Activated CD8-positive, alpha-beta T cell treated with anti-CD3 and anti-CD28 coated beads, Interleukin-2, amount 10 ng/mL, durations not matched to agents 7 days and 5 days (primary cell): Measurements from ENCODE around the gene TM7SF2. TPM values are rescaled to one million over a fixed set of nuclear protein-coding genes. Genes with fewer than 3 reads are reported as not detected.
A peak's percentile ranks its signal among the peaks of the same experiment; 100 is the strongest.
"Not testable (repeated sequence)": the region's sequence is repeated elsewhere in the genome, so short reads cannot be mapped to it uniquely, and the experiment has no call there.

Experiments
- ATAC-seq: fragments of 150-1000 bp; cut with Tn5 transposase; one replicate; pipeline ENCODE4 v1.10.0; 2021; ENCODE audit warnings: moderate library complexity
- CTCF ChIA-PET: fragments of 350-600 bp; sonication (Branson Sonifier 250); formaldehyde crosslinking; loops from one replicate; lab custom pipeline; 2021; ENCODE audit warnings: antibody characterized with exemption; lab: Charles Lee
- POLR2A ChIA-PET: fragments of 350-600 bp; sonication (Branson Sonifier 250); formaldehyde crosslinking; loops from one replicate; lab custom pipeline; 2021; ENCODE audit warnings: antibody characterized with exemption; lab: Charles Lee
- DNase-seq: peaks from one replicate; pipeline ENCODE4 v3.0.0-alpha.2; 2020
- H3K27ac Mint-ChIP-seq: one replicate; pipeline ENCODE4 v1.8.0; 2021; ENCODE audit warnings: mild to moderate bottlenecking, mixed read lengths
- H3K27me3 Mint-ChIP-seq: one replicate; pipeline ENCODE4 v1.8.0; 2021; ENCODE audit warnings: low read depth, mixed read lengths
- H3K36me3 Mint-ChIP-seq: one replicate; pipeline ENCODE4 v1.8.0; 2021; ENCODE audit warnings: low read depth, mixed read lengths
- H3K4me1 Mint-ChIP-seq: one replicate; pipeline ENCODE4 v1.8.0; 2021; ENCODE audit warnings: low read depth, mixed read lengths
- H3K4me3 Mint-ChIP-seq: one replicate; pipeline ENCODE4 v1.8.0; 2021; ENCODE audit warnings: mild to moderate bottlenecking, mixed read lengths
- H3K9me3 Mint-ChIP-seq: one replicate; pipeline ENCODE4 v1.8.0; 2022; ENCODE audit warnings: mixed read lengths; ENCODE audit not compliant: insufficient read depth
- total RNA-seq, 2 experiments: library from RNA; stranded (reverse); gene quantifications; one replicate each; pipeline ENCODE4 v1.2.3, GENCODE V29; 2021

TM7SF2 gene
- total RNA-seq, 2 experiments from 2014 or later = 25.3 to 26.1 TPM

DNA sequence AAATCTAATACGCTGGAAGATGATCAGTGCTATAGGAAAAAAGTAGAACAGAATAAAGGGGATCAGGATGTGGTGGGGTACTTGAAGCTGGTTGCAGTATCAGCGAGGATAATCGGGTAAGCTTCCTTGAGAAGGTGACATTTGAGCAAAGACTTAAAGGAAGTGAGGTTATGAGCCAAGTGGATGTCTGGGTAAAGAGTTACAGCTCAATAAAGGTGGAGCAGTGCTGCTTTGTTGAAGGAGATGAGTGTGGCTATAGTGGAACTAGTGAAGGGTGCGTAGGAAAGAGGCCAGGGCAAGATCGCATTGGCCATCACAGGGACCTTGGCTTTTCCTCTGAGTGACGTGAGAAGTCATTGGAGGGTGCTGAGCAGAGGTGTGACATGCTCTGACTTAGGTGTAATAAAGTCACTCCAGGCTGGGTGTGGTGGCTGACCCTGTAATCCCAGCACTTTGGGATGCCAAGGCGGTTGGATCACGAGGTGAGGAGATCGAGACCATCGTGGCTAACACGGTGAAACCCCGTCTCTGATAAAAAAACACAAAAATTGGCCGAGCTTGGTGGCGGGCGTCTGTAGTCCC is 24.9 kb downstream of the TM7SF2 start:
- peaks cover 5% of the 10 kb centered on the region for H3K27me3 Mint-ChIP-seq
- ChIA-PET POLR2A (interaction anchor here (0.6 to 2.3 kb wide), 5 partner anchors 12 to 76 kb away, joined by 3 to 31 read pairs (median 4); partner anchors contain the start of genes CAPN1, FAU and MRPL49), CTCF (interaction anchor here (1.0 to 2.8 kb wide), 8 partner anchors 11 to 193 kb away, joined by 4 to 19 read pairs (median 7); partner anchors contain the start of genes CAPN1, CDC42EP2, TM7SF2 and ZNHIT2)
- no peak overlapping the region for H3K27ac Mint-ChIP-seq
- ATAC-seq (no peak), DNase-seq (no peak)
- peaks cover 20% of the 10 kb centered on the region for H3K36me3 Mint-ChIP-seq
- peak overlapping the region; percentile 47 for H3K4me3 Mint-ChIP-seq
- H3K4me1 Mint-ChIP-seq = peaks cover 29% of the 10 kb centered on the region
- no peaks in the 10 kb centered on the region for H3K9me3 Mint-ChIP-seq

DNA sequence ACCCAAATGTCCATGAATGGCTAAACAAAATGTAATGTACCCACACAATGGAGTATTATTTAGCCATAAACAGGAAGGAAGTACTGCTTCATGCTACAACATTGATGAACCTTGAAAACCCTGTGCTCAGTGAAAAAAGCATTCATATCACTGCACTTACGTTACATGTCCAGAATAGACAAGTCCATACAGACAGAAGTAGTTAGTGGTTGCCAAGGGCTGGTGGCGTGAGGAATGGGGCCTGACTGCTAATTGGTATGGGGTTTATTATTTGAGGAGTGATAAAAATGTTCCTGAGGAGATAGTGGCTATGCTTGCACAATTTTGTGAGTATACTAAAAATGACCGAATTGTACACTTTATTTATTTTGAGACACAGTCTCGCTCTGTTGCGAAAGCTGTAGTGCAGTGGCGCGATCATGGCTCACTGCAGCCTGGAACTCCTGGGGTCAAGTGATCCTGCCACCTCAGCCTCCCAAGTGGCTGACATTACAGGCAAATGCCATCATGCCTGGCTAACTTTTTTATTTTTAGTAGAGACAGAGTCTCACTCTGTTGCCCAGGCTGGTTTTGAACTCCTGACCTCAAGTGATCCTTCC is 30.3 kb downstream of the TM7SF2 start:
- ChIA-PET POLR2A (no interaction called here), CTCF (no interaction called here)
- Mint-ChIP-seq H3K27ac (no peak overlapping the region), H3K4me3 (no peak overlapping the region), H3K4me1 (no peaks in the 10 kb centered on the region), H3K27me3 (peaks cover 19% of the 10 kb centered on the region), H3K9me3 (no peaks in the 10 kb centered on the region), H3K36me3 (no peaks in the 10 kb centered on the region)
- DNase-seq (no peak), ATAC-seq (no peak)

DNA sequence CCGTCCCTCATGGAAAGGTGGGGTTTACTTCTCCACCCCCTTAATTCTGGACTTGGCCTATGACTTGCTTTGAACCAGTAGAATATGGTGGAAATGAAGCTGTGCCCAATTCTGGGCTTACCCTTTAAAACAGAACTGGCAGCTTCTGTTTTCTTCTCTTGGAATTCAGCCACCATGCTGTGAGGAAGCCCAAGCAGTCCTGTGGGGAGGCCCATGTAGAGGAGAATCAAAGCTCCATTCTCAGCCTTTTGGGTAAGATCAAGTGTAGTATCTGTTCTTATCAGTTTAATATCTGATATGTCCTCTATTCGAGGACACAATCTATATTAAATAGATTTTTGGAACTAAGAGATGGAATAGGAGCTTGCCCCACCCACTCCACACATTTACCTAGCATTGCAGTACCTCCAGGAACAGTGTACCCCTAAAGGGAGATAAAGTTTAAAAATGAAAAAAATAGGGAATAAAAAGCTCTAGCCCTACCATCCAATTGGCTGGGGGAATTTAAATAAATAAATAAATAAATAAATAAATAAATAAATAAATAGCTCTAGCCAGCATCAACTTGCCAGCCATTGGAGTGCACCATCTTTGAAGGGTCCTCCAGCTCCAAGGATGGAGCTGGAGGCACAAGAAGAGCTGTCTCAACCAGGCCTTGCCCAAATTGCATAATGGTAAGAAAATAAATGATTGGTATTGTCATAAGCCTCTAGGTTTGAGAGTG is 35.8 kb downstream of the TM7SF2 start:
- ChIA-PET CTCF (interaction anchor here (1.3 to 1.7 kb wide), 2 partner anchors 12 to 182 kb away, joined by 5 read pairs; no protein-coding TSS in a partner anchor), POLR2A (interaction anchor here (0.9 to 2.0 kb wide), 3 partner anchors 10 to 24 kb away, joined by 3 to 6 read pairs (median 4); no protein-coding TSS in a partner anchor)
- H3K9me3 Mint-ChIP-seq = no peaks in the 10 kb centered on the region
- DNase-seq (no peak), ATAC-seq (no peak)
- H3K4me3 Mint-ChIP-seq = no peak overlapping the region
- peaks cover 9% of the 10 kb centered on the region for H3K4me1 Mint-ChIP-seq
- no peaks in the 10 kb centered on the region for H3K36me3 Mint-ChIP-seq
- peaks cover 27% of the 10 kb centered on the region for H3K27me3 Mint-ChIP-seq
- H3K27ac Mint-ChIP-seq = no peak overlapping the region

DNA sequence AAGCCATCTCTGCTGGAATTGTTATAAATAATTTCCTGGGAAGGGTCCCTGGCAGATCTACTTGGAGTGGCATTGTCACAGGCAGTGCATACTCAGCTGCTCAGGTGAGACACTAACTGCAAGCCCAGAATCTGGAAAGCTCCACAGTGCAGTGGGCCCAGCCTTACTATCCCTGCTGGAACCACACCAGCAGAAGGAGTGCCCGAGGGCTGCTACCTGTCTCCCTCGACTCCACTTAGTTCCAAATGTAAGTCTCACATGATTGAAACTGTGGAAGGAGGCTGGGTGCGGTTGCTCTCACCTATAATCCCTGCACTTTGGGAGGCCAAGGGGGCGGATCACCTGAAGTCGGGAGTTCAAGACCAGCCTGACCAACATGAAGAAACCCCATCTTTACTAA is 37.0 kb downstream of the TM7SF2 start:
- no peaks in the 10 kb centered on the region for H3K36me3 Mint-ChIP-seq
- ATAC-seq (no peak), DNase-seq (no peak)
- H3K27me3 Mint-ChIP-seq = peaks cover 31% of the 10 kb centered on the region
- no peak overlapping the region for H3K4me3 Mint-ChIP-seq
- H3K4me1 Mint-ChIP-seq = peaks cover 9% of the 10 kb centered on the region
- H3K9me3 Mint-ChIP-seq = no peaks in the 10 kb centered on the region
- no peak overlapping the region for H3K27ac Mint-ChIP-seq
- ChIA-PET POLR2A (interaction anchor here (1.5 to 2.0 kb wide), 2 partner anchors 13 to 23 kb away, joined by 4 to 6 read pairs; no protein-coding TSS in a partner anchor), CTCF (no interaction called here)

DNA sequence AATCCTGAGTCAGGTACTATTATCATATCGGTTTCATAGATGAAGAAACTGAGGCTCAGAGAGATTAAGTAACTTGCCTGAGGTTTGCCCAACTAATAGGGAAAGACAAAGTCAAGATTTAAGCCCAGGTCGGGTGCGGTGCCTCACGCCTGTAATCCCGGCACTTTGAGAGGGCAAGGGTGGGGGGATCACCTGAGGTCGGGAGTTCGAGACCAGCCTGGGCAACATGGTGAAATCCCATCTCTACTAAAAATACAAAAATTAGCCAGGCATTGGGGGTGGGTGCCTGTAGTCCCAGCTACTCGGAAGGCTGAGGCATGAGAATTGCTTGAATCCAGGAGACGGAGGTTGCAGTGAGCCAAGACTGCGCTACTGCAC is 38.4 kb downstream of the TM7SF2 start:
- H3K27me3 Mint-ChIP-seq = peaks cover 28% of the 10 kb centered on the region
- H3K4me1 Mint-ChIP-seq, H3K9me3 Mint-ChIP-seq, H3K36me3 Mint-ChIP-seq, H3K4me3 Mint-ChIP-seq, DNase-seq, H3K27ac Mint-ChIP-seq, CTCF ChIA-PET, POLR2A ChIA-PET, ATAC-seq: not testable (repeated sequence)

DNA sequence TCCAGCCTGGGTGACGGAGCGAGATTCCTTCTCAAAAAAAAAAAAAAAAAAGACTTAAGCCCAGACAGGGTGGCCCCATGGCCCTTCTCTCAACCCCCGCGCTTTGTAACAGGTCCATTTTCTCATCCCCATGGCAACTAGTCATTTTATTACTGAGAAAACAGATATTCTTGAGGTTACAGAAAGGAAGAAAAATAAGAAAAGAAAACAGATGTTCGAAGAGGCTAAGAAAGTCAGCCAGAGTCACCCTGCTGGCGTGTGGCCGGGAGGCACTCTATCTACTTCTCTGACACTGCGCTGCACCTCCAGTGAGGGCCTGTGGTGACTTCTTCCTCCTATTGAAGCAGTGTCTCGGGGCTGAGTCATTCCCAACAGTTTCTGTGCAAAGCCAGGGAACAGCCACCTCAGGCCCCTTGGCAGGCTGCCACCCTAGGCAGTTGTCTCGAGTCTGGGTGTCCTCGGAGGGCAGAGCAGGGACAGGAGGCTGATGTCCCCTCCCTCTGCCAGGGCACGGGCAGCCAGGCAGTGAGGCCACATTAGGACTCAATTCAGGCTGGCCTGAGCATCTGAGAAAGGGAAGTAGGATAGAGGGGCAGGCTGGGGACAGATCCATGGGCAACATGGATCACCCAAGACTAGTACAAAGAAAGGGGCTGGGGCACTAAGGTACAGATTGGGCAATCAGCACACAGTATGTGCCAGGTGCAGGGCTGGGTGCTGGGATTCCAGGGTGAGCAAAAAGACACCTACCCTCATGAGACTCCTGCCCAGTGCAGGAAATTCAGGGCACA is 39.0 kb downstream of the TM7SF2 start:
- Mint-ChIP-seq H3K4me1 (peaks cover 9% of the 10 kb centered on the region), H3K9me3 (no peaks in the 10 kb centered on the region), H3K4me3 (no peak overlapping the region), H3K27ac (no peak overlapping the region), H3K36me3 (no peaks in the 10 kb centered on the region), H3K27me3 (peaks cover 23% of the 10 kb centered on the region)
- ATAC-seq (peak; percentile 36), DNase-seq (no peak)
- CTCF ChIA-PET = interaction anchor here (0.6 kb wide), 1 partner anchor 53 kb away, joined by 3 read pairs; no protein-coding TSS in a partner anchor
- POLR2A ChIA-PET = no interaction called here

DNA sequence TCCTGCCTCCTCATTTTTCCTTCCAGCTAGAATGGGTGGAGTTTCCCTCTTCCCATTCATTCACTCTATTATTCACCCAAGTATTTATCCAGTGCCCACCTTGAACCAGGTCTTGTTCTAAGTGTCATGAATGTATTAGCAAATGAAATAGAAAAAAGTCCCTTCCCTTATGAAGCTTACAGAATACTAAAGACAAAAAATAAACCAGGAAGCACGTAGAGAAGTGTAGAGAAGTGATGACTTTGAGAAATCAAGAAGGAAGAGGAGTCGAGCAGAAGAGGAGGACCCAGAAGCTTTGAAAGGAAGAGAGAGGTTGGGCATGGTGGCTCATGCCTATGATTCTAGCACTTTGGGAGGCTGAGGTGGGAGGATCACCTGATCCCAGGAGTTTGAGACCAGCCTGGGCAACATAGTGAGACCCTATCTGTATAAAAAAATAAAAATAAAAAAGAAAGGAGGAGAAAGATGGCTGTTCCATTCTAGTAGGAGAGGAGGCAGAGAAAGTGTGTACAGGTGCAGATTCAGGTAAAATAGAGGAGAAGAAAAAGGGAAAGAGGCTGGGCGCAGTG is 39.7 kb downstream of the TM7SF2 start:
- peaks cover 22% of the 10 kb centered on the region for H3K27me3 Mint-ChIP-seq
- POLR2A ChIA-PET = interaction anchor here (1.2 kb wide), 1 partner anchor 18 kb away, joined by 3 read pairs; no protein-coding TSS in a partner anchor
- H3K36me3 Mint-ChIP-seq = no peaks in the 10 kb centered on the region
- H3K4me1 Mint-ChIP-seq = peaks cover 9% of the 10 kb centered on the region
- DNase-seq (no peak), ATAC-seq (no peak)
- H3K4me3 Mint-ChIP-seq = no peak overlapping the region
- H3K9me3 Mint-ChIP-seq = no peaks in the 10 kb centered on the region
- CTCF ChIA-PET = interaction anchor here (0.6 to 1.0 kb wide), 2 partner anchors 52 to 53 kb away, joined by 3 read pairs; no protein-coding TSS in a partner anchor
- no peak overlapping the region for H3K27ac Mint-ChIP-seq

DNA sequence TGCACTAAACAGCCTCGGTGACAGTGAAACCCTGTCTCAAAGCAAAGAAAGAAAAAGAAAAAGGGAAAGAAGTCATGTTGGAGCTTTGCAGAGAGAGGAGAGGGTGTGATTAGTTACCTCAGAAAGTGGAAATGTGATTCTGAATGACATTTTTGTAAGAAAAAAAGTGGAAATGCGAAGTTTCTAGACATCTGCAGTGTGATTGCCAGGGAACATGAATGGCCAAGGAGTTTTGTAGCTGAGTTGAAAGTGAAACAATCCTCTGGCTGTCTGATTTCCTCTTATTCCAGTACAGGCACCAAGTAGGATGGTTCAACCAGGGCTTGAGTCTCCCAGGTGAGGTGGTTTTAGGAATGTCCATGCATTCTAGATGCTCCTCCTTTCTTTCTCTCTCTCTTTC is 40.5 kb downstream of the TM7SF2 start:
- Mint-ChIP-seq H3K27me3 (peaks cover 22% of the 10 kb centered on the region), H3K9me3 (no peaks in the 10 kb centered on the region), H3K4me3 (no peak overlapping the region), H3K36me3 (no peaks in the 10 kb centered on the region), H3K4me1 (peaks cover 12% of the 10 kb centered on the region), H3K27ac (no peak overlapping the region)
- POLR2A ChIA-PET = interaction anchor here (0.6 to 1.2 kb wide), 2 partner anchors 19 to 110 kb away, joined by 3 read pairs; no protein-coding TSS in a partner anchor
- no peak for ATAC-seq
- DNase-seq = no peak
- CTCF ChIA-PET = interaction anchor here (1.0 kb wide), 1 partner anchor 51 kb away, joined by 3 read pairs; no protein-coding TSS in a partner anchor

DNA sequence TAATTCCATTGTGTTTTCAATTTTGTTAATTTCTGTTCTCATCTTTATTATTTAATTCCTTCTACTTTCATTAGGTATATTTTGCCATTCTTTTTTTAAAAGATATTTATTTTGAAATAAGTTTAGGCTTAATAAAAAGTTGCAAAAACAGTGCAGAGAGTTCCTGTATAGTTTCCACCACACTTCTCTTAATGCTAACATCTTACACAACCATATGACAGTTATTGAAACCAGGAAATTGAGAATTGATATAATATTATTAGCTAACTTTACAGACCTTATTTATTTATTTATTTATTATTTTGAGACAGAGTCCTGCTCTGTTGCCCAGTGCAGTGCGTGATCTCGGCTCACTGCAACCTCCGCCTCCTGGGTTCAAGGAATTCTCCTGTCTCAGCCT is 44.6 kb downstream of the TM7SF2 start:
- DNase-seq (no peak), ATAC-seq (no peak)
- Mint-ChIP-seq H3K27me3 (peaks cover 18% of the 10 kb centered on the region), H3K4me1 (peaks cover 16% of the 10 kb centered on the region), H3K36me3 (no peaks in the 10 kb centered on the region), H3K9me3 (no peaks in the 10 kb centered on the region), H3K4me3 (no peak overlapping the region), H3K27ac (no peak overlapping the region)
- ChIA-PET POLR2A (no interaction called here), CTCF (interaction anchor here (1.5 kb wide), 1 partner anchor 174 kb away, joined by 3 read pairs; no protein-coding TSS in a partner anchor)

DNA sequence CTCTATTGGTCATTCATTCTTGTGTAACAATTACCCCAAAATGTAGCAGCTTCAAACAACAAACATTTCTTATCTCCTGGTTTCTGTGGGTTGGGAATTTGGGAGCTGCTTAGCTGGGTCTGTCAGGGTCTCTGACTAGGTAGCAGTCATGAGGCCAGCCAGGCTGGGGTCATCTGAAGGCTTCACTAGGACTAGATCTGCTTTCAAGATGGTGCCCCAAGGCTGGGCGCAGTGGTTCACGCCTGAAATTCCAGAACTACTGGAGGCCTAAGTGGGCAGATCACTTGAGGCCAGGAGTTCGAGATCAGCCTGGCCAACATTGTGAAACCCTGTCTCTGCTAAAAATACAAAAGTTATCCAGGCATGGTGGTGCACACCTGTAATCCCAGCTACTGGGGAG is 45.3 kb downstream of the TM7SF2 start:
- Mint-ChIP-seq H3K4me1 (peaks cover 15% of the 10 kb centered on the region), H3K36me3 (no peaks in the 10 kb centered on the region), H3K9me3 (no peaks in the 10 kb centered on the region), H3K4me3 (no peak overlapping the region), H3K27ac (no peak overlapping the region), H3K27me3 (peaks cover 16% of the 10 kb centered on the region)
- ATAC-seq (no peak), DNase-seq (no peak)
- ChIA-PET POLR2A (no interaction called here), CTCF (interaction anchor here (1.5 kb wide), 1 partner anchor 173 kb away, joined by 3 read pairs; no protein-coding TSS in a partner anchor)

DNA sequence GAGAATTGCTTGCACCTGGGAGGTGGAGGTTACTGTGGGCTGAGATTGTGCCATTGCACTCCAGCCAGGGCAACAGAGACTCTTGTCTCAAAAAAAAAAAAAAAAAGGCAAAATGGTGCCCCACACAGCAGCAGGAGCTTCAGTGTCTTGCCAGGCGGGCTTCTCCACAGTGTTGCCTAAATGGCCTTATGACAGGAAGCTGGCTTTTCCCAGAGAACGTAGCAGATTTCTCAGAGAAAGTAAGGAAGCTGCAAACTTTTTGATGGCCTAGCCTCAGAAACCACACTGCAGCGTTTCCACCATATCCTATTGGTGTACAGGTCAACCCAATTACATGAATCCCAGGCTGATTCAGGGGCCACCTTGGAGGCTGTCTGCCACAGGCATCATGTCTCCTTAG is 45.7 kb downstream of the TM7SF2 start:
- no peak overlapping the region for H3K27ac Mint-ChIP-seq

More for the DNA sequence above, 45.7 kb downstream of the TM7SF2 start:
- ChIA-PET POLR2A (no interaction called here), CTCF (interaction anchor here (1.5 kb wide), 1 partner anchor 172 kb away, joined by 3 read pairs; no protein-coding TSS in a partner anchor)
- Mint-ChIP-seq H3K4me3 (no peak overlapping the region), H3K9me3 (no peaks in the 10 kb centered on the region), H3K36me3 (no peaks in the 10 kb centered on the region), H3K4me1 (peaks cover 12% of the 10 kb centered on the region), H3K27me3 (peaks cover 16% of the 10 kb centered on the region)
- ATAC-seq = no peak
- DNase-seq = no peak
